Naive thymus-derived CD4-positive, alpha-beta T cell (primary cell): ENCODE results near the gene SPEG. TPM values are rescaled to one million over a fixed set of nuclear protein-coding genes. Genes with fewer than 3 reads are reported as not detected.
A peak's percentile ranks its signal among the peaks of the same experiment; 100 is the strongest.

Source experiments
- ATAC-seq: fragments of 150-1000 bp; cut with Tn5 transposase; 2 replicates; pipeline ENCODE4 v1.10.0; 2021; ENCODE audit warnings: mild to moderate bottlenecking, moderate library complexity
- CTCF ChIA-PET: fragments of 350-600 bp; sonication (Branson Sonifier 250); formaldehyde crosslinking; loops from one replicate; lab custom pipeline; 2021; ENCODE audit warnings: antibody characterized with exemption; lab: Charles Lee
- POLR2A ChIA-PET: fragments of 350-600 bp; sonication (Branson Sonifier 250); formaldehyde crosslinking; loops from one replicate; lab custom pipeline; 2021; ENCODE audit warnings: antibody characterized with exemption, inconsistent platforms; lab: Charles Lee
- DNase-seq, 9 donors: peaks; one replicate each; pipeline versions ENCODE4 v3.0.0 to v3.0.0-alpha.2; 2020 to 2022; ENCODE audit warnings: mixed read lengths in 1 of 9
- H3K27ac ChIP-seq: one replicate; pipeline ENCODE4 v1.7.0; 2013; ENCODE audit warnings: mild to moderate bottlenecking, low read depth, low read length, moderate library complexity
- H3K27me3 ChIP-seq, 2 donors: one replicate each; pipeline ENCODE4 v1.7.0; 2013; ENCODE audit warnings: low read length in 2 of 2, mild to moderate bottlenecking in 2 of 2, moderate library complexity in 2 of 2; ENCODE audit not compliant: control insufficient read depth in 2 of 2, insufficient read depth in 2 of 2
- H3K36me3 ChIP-seq, 3 experiments: 1 replicate in 2 of 3; 2 replicates in 1 of 3; pipeline ENCODE4 v1.7.0; 2013; ENCODE audit warnings: low read length in 3 of 3, mild to moderate bottlenecking in 3 of 3, moderate library complexity in 1 of 3; ENCODE audit not compliant: insufficient read depth in 3 of 3, control insufficient read depth in 2 of 3
- H3K4me1 ChIP-seq, 2 donors: one replicate each; pipeline ENCODE4 v1.7.0; 2013; ENCODE audit warnings: low read length in 2 of 2, mild to moderate bottlenecking in 2 of 2, moderate library complexity in 1 of 2; ENCODE audit not compliant: control insufficient read depth in 2 of 2, insufficient read depth in 2 of 2
- H3K4me3 ChIP-seq: 2 replicates; pipeline ENCODE4 v1.7.0; 2013; ENCODE audit warnings: mild to moderate bottlenecking, low read length
- H3K9me3 ChIP-seq, 3 experiments: 1 replicate in 2 of 3; 2 replicates in 1 of 3; pipeline ENCODE4 v1.7.0; 2013; ENCODE audit warnings: low read length in 3 of 3; ENCODE audit not compliant: control insufficient read depth in 2 of 3
- H3K27ac Mint-ChIP-seq, 9 donors: one replicate each; pipeline ENCODE4 v1.8.0; 2020 to 2022; ENCODE audit warnings: mixed read lengths in 9 of 9, mild to moderate bottlenecking in 8 of 9, moderate library complexity in 5 of 9, inconsistent platforms in 2 of 9
- H3K27me3 Mint-ChIP-seq, 5 donors: one replicate each; pipeline ENCODE4 v1.8.0; 2021 to 2022; ENCODE audit warnings: mixed read lengths in 5 of 5, mild to moderate bottlenecking in 1 of 5
- H3K36me3 Mint-ChIP-seq, 5 donors: one replicate each; pipeline ENCODE4 v1.8.0; 2020 to 2022; ENCODE audit warnings: mixed read lengths in 5 of 5, mild to moderate bottlenecking in 3 of 5, inconsistent platforms in 1 of 5
- H3K4me1 Mint-ChIP-seq, 7 donors: one replicate each; pipeline ENCODE4 v1.8.0; 2020 to 2022; ENCODE audit warnings: mixed read lengths in 7 of 7, mild to moderate bottlenecking in 3 of 7, inconsistent platforms in 1 of 7
- H3K4me3 Mint-ChIP-seq, 10 donors: one replicate each; pipeline ENCODE4 v1.8.0; 2020 to 2022; ENCODE audit warnings: mild to moderate bottlenecking in 10 of 10, mixed read lengths in 10 of 10, moderate library complexity in 6 of 10, inconsistent platforms in 2 of 10
- H3K9me3 Mint-ChIP-seq, 11 donors: one replicate each; pipeline ENCODE4 v1.8.0; 2020 to 2022; ENCODE audit warnings: mixed read lengths in 11 of 11, mild to moderate bottlenecking in 4 of 11, inconsistent platforms in 1 of 11, moderate library complexity in 1 of 11
- intact Hi-C, 2 donors: fragments of 100-400 bp; cut with micrococcal nuclease; formaldehyde crosslinking; loops; one replicate each; pipeline ENCODE4 v1.15.1; 2023
- polyA plus RNA-seq, 2 donors: library from polyadenylated mRNA; unstranded; fragments of 300-500 nt; fragmentation: Illumina TruSeq; gene quantifications; one replicate each; pipeline ENCODE4 v1.2.3, GENCODE V29; 2021
- total RNA-seq, 6 experiments: library from RNA in 5 of 6; stranded (reverse) in 5 of 6; gene quantifications; 1 replicate in 5 of 6; 2 replicates in 1 of 6; pipeline ENCODE4 v1.2.3 and lab custom pipeline; 2021 to 2026

The SPEG gene
- total and polyA plus RNA-seq, 7 experiments from 2014 or later = 0.26 to 23.2 (median 11.8) TPM

DNA sequence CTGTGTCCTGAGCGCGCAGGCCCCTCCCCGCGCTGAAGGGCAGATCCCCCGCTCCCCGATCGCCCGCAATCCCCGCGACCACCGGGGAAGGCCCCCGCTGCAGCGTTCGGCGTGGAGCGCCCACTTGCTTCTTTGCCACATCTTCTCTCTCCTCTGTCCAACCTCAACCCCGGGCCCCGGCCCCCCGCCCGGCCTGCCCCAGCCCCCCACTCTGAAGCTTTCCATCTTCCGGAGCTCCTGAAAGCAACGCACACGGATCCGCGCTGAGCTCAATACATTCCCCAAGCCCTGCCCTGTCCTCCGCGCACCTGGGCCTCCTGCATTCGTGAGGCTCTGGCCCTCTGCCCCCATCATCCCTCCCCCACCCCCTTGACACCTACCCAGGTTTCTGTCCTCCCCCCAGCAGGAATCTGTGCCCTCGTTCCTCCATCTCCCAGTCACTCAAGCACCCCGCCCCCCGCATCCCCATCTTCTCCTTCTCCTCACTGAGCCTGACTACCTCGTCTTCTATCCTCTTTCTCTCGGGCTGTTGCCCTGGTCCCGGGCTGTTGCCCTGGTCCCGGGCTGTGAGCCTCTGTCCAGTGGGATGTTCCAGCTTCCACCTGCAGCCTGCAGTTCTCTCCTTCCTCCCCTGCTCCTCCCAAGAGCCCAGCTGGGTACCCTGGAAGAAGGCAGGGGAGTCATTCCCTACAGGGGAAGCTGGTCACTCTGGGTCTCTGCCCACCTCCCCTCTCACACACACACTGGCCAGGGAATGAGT is 7.8 kb downstream of the SPEG start:
- Mint-ChIP-seq H3K36me3 (no peaks in the 10 kb centered on the region), H3K27me3 (peaks cover 0 to 60% (median 0%) of the 10 kb centered on the region in 5 donors), H3K27ac (peak overlapping the region in 3 of 9 donors; percentile 14 to 84 (median 53)), H3K9me3 (no peaks in the 10 kb centered on the region), H3K4me3 (peak overlapping the region; percentile 65 to 92 (median 82)), H3K4me1 (peaks cover 7 to 15% (median 13%) of the 10 kb centered on the region in 7 donors)
- no peaks in the 10 kb centered on the region for H3K36me3 ChIP-seq
- H3K9me3 ChIP-seq = no peaks in the 10 kb centered on the region
- POLR2A ChIA-PET = no interaction called here
- no peak overlapping the region for H3K27ac ChIP-seq
- intact Hi-C loops = loop anchor here in 1 of 2 donors (5.0 kb wide), 1 partner anchor 40 kb away; no protein-coding TSS in a partner anchor
- peaks cover 0 to 2% of the 10 kb centered on the region in 2 donors for H3K27me3 ChIP-seq
- H3K4me3 ChIP-seq = no peak overlapping the region
- H3K4me1 ChIP-seq = peaks cover 2 to 9% of the 10 kb centered on the region in 2 donors
- CTCF ChIA-PET = interaction anchor here (0.6 to 1.5 kb wide), 2 partner anchors 15 to 19 kb away, joined by 3 to 4 read pairs; no protein-coding TSS in a partner anchor
- DNase-seq (no peak), ATAC-seq (no peak)

GRCh38 chr2:219443016-219443696 is 8.5 kb downstream of the SPEG start:
- Mint-ChIP-seq H3K27me3 (peaks cover 0 to 64% (median 0%) of the 10 kb centered on the region in 5 donors), H3K4me3 (peak overlapping the region; percentile 65 to 92 (median 82)), H3K4me1 (peaks cover 7 to 16% (median 13%) of the 10 kb centered on the region in 7 donors), H3K27ac (peak overlapping the region in 2 of 9 donors; percentile 53 to 84), H3K9me3 (no peaks in the 10 kb centered on the region), H3K36me3 (no peaks in the 10 kb centered on the region)
- CTCF ChIA-PET = interaction anchor here (0.6 kb wide), 1 partner anchor 19 kb away, joined by 3 read pairs; no protein-coding TSS in a partner anchor
- ATAC-seq (no peak), DNase-seq (no peak)
- intact Hi-C loops = loop anchor here in 1 of 2 donors (5.0 kb wide), 1 partner anchor 41 kb away; no protein-coding TSS in a partner anchor
- peaks cover 2 to 9% of the 10 kb centered on the region in 2 donors for H3K4me1 ChIP-seq
- H3K36me3 ChIP-seq = no peaks in the 10 kb centered on the region
- no peaks in the 10 kb centered on the region for H3K9me3 ChIP-seq
- H3K27ac ChIP-seq = no peak overlapping the region
- H3K4me3 ChIP-seq = no peak overlapping the region
- H3K27me3 ChIP-seq = peaks cover 0 to 2% of the 10 kb centered on the region in 2 donors
- POLR2A ChIA-PET = no interaction called here

DNA sequence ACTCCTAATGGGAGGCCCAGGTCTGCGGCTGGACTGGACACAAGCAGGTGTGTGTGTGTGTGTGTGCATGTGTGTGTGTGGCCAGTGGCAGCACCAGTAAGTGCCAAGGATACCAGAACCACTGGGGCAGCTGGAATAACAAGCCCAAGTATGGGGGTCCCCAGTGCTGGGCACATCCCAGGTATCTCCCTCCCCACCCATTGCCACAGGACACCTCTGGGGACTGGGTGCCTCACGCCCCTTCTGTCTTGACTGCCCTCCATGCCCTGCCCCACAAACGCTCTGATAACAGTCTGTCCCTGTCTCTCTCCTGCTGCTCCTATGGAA is 9.0 kb downstream of the SPEG start:
- CTCF ChIA-PET = no interaction called here

DNA sequence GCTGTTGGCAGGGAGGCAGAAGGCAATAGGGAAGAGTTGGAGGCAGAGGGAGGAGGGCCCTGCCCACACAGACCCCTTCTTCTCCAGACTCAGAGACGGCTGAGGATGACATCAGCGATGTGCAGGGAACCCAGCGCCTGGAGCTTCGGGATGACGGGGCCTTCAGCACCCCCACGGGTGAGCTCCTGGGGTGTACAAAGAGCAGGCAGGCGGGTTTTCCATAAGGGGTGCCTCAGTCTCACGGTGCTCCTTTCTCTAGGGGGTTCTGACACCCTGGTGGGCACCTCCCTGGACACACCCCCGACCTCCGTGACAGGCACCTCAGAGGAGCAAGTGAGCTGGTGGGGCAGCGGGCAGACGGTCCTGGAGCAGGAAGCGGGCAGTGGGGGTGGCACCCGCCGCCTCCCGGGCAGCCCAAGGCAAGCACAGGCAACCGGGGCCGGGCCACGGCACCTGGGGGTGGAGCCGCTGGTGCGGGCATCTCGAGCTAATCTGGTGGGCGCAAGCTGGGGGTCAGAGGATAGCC is 10.0 kb downstream of the SPEG start:
- peaks cover under 1 to 69% (median 2%) of the 10 kb centered on the region in 5 donors for H3K27me3 Mint-ChIP-seq
- no peak overlapping the region for H3K27ac Mint-ChIP-seq
- ATAC-seq (no peak), DNase-seq (no peak)
- ChIA-PET CTCF (no interaction called here), POLR2A (no interaction called here)
- H3K4me3 Mint-ChIP-seq = peak overlapping the region in 1 of 10 donors; percentile 35
- no peak overlapping the region for H3K4me3 ChIP-seq
- H3K4me1 ChIP-seq = peaks cover 2 to 9% of the 10 kb centered on the region in 2 donors
- H3K36me3 Mint-ChIP-seq = peaks cover 0 to under 1% (median 0%) of the 10 kb centered on the region in 5 donors
- H3K36me3 ChIP-seq = no peaks in the 10 kb centered on the region
- no peak overlapping the region for H3K27ac ChIP-seq
- no peaks in the 10 kb centered on the region for H3K9me3 ChIP-seq
- no peaks in the 10 kb centered on the region for H3K27me3 ChIP-seq
- H3K4me1 Mint-ChIP-seq = peaks cover 8 to 19% (median 13%) of the 10 kb centered on the region in 7 donors
- no peaks in the 10 kb centered on the region for H3K9me3 Mint-ChIP-seq
- intact Hi-C loops = loop anchor here in 1 of 2 donors (5.0 kb wide), 1 partner anchor 42 kb away; no protein-coding TSS in a partner anchor

More for the DNA sequence above, 9.0 kb downstream of the SPEG start:
- Histone ChIP-seq H3K9me3 (no peaks in the 10 kb centered on the region), H3K4me1 (peaks cover 2 to 9% of the 10 kb centered on the region in 2 donors), H3K27me3 (peaks cover 0 to 2% of the 10 kb centered on the region in 2 donors), H3K36me3 (no peaks in the 10 kb centered on the region), H3K4me3 (no peak overlapping the region), H3K27ac (no peak overlapping the region)
- no peak for DNase-seq
- ATAC-seq = no peak
- H3K4me1 Mint-ChIP-seq = peaks cover 7 to 16% (median 13%) of the 10 kb centered on the region in 7 donors
- no peaks in the 10 kb centered on the region for H3K36me3 Mint-ChIP-seq
- POLR2A ChIA-PET = no interaction called here
- no peak overlapping the region for H3K27ac Mint-ChIP-seq
- peaks cover 0 to 64% (median 0%) of the 10 kb centered on the region in 5 donors for H3K27me3 Mint-ChIP-seq
- H3K4me3 Mint-ChIP-seq = peak overlapping the region in 8 of 10 donors; percentile 15 to 92 (median 80)
- H3K9me3 Mint-ChIP-seq = no peaks in the 10 kb centered on the region
- intact Hi-C loops = loop anchor here in 1 of 2 donors (5.0 kb wide), 1 partner anchor 41 kb away; no protein-coding TSS in a partner anchor

GRCh38 chr2:219445220-219445640 is 10.6 kb downstream of the SPEG start:
- Mint-ChIP-seq H3K9me3 (no peaks in the 10 kb centered on the region), H3K4me1 (peaks cover 8 to 19% (median 13%) of the 10 kb centered on the region in 7 donors), H3K4me3 (peak overlapping the region in 1 of 10 donors; percentile 35), H3K27me3 (peaks cover 5 to 69% (median 7%) of the 10 kb centered on the region in 5 donors), H3K27ac (no peak overlapping the region), H3K36me3 (peaks cover 0 to 6% (median 0%) of the 10 kb centered on the region in 5 donors)
- ChIA-PET POLR2A (no interaction called here), CTCF (no interaction called here)
- DNase-seq (no peak), ATAC-seq (no peak)
- intact Hi-C loops = no loop called here
- Histone ChIP-seq H3K9me3 (no peaks in the 10 kb centered on the region), H3K4me3 (no peak overlapping the region), H3K4me1 (peaks cover 2 to 9% of the 10 kb centered on the region in 2 donors), H3K36me3 (no peaks in the 10 kb centered on the region), H3K27ac (no peak overlapping the region), H3K27me3 (no peaks in the 10 kb centered on the region)

- ChIA-PET POLR2A (no interaction called here), CTCF (no interaction called here)
- H3K4me3 Mint-ChIP-seq = no peak overlapping the region
- Histone ChIP-seq H3K27ac (no peak overlapping the region), H3K4me1 (peaks cover 2 to 8% of the 10 kb centered on the region in 2 donors), H3K4me3 (no peak overlapping the region), H3K36me3 (no peaks in the 10 kb centered on the region), H3K27me3 (no peaks in the 10 kb centered on the region), H3K9me3 (no peaks in the 10 kb centered on the region)
- H3K4me1 Mint-ChIP-seq = peaks cover 5 to 15% (median 9%) of the 10 kb centered on the region in 7 donors
- H3K9me3 Mint-ChIP-seq = no peaks in the 10 kb centered on the region
- H3K36me3 Mint-ChIP-seq = peaks cover 0 to 8% (median 0%) of the 10 kb centered on the region in 5 donors
- DNase-seq (no peak), ATAC-seq (no peak)
- no peak overlapping the region for H3K27ac Mint-ChIP-seq
- intact Hi-C loops = no loop called here
- peaks cover 5 to 66% (median 9%) of the 10 kb centered on the region in 5 donors for H3K27me3 Mint-ChIP-seq
These were observed 11.5 kb downstream of the SPEG start for GRCh38 chr2:219446101-219446504.
